Measurements from ENCODE around the gene IZUMO4.

The IZUMO4 gene

DNA sequence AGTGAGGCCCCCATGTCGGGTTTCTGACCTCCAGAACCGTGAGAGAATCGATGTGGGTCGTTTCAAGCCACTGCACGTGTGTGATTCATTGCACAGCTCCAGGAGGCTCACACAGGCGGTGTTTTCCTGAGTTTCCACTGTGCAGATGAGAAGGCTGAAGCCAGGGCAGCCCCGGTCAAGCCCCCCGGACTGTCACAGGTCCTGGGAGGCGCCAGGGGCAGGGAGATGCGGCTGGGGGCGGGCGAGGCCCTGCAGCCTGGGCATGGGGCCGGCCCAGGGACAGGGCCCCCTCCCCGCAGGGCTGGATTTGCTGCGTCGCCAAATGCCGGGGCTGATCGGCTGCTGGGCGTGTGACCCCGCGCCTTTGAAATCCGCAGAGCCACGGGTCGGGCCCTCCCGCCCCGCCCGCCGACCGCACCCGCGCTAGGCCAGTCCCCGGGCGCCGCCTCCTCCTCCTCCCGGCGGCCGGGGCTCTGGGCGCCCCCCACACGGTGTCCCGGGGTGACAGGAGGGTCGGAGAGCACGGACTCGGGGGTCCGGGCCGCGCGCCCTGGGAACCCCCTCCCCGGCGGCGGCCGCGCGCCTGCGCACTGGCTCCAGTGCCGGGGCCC lies 35.7 kb upstream of the IZUMO4 start:
- H3K27ac ChIP-seq = peak overlapping the region; percentile 95 to 99
- peak overlapping the region; percentile 74 for H3K4me3 ChIP-seq
- TF ChIP-seq, protein P1, sequence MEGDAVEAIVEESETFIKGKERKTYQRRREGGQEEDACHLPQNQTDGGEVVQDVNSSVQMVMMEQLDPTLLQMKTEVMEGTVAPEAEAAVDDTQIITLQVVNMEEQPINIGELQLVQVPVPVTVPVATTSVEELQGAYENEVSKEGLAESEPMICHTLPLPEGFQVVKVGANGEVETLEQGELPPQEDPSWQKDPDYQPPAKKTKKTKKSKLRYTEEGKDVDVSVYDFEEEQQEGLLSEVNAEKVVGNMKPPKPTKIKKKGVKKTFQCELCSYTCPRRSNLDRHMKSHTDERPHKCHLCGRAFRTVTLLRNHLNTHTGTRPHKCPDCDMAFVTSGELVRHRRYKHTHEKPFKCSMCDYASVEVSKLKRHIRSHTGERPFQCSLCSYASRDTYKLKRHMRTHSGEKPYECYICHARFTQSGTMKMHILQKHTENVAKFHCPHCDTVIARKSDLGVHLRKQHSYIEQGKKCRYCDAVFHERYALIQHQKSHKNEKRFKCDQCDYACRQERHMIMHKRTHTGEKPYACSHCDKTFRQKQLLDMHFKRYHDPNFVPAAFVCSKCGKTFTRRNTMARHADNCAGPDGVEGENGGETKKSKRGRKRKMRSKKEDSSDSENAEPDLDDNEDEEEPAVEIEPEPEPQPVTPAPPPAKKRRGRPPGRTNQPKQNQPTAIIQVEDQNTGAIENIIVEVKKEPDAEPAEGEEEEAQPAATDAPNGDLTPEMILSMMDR (IDR thresholded peaks at IDR 0.05) = no peak
- peak; percentile 87 for DNase-seq (ENCODE audit: low spot score)

- DNase-seq (ENCODE audit: low spot score) = peak; percentile 99
- peak overlapping the region; percentile 74 for H3K4me3 ChIP-seq
- TF ChIP-seq, protein P1 (IDR thresholded peaks at IDR 0.05) = no peak
Observed at GRCh38 chr19:2061495-2062388, 35.0 kb upstream of the IZUMO4 start.

GRCh38 chr19:2062389-2062729 lies 34.4 kb upstream of the IZUMO4 start:
- DNase-seq (ENCODE audit: low spot score) = peak; percentile 64
- H3K27ac ChIP-seq = peak overlapping the region; percentile 95 to 99

More at GRCh38 chr19:2061495-2062388, 35.0 kb upstream of the IZUMO4 start:
- peak overlapping the region; percentile 95 to 99 for H3K27ac ChIP-seq

GRCh38 chr19:2062770-2063169 lies 33.9 kb upstream of the IZUMO4 start:
- Histone ChIP-seq H3K4me3 (no peak overlapping the region), H3K27ac (no peak overlapping the region)
- no peak for DNase-seq (ENCODE audit: low spot score)
- TF ChIP-seq, protein P1 (IDR thresholded peaks at IDR 0.05) = no peak

More at GRCh38 chr19:2062389-2062729, 34.4 kb upstream of the IZUMO4 start:
- TF ChIP-seq, protein P1 (IDR thresholded peaks at IDR 0.05) = no peak
- H3K4me3 ChIP-seq = peak overlapping the region; percentile 74

DNA sequence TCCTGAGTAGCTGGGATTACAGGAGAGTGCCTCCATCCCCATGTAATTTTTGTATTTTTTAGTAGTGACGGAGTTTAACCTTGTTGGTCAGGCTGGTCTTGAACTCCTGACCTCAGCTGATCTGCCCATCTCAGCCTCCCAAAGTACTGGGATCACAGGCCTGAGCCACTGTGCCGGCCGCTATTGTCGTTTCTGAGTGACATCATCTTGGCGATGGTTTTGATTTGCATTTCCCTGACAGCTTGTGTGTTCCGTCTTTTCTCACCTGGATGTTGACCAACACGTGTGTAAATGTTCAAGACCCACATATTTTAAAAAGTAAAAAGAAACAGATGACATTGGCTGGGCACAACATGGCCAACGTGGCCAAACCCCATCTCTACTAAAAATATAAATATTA lies 32.9 kb upstream of the IZUMO4 start:
- no peak overlapping the region for H3K4me3 ChIP-seq
- peak overlapping the region; percentile 87 to 92 for H3K27ac ChIP-seq
- DNase-seq (ENCODE audit: low spot score) = no peak
- TF ChIP-seq, protein P1 (IDR thresholded peaks at IDR 0.05) = no peak

DNA sequence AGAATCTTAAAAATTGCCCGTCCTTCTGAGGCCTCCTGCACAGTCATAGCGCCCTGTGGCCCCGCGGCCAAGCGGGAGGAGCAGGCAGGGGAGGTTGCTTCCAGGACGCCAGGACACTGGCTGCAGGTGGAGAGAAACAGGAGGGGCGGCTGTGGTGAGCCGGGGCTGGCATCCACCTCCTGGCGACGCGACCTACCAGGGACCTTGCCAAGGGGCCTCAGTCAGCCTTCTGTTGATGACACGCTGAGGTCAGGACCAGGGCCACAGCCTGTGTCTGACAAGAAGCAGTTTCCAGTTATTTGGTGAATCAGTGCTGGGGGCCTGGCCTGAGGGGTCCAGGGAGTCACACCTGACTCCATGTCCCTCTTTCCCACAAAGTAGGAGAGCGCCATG lies 32.3 kb upstream of the IZUMO4 start:
- no peak for DNase-seq (ENCODE audit: low spot score)
- Histone ChIP-seq H3K4me3 (peak overlapping the region; percentile 49), H3K27ac (peak overlapping the region; percentile 87 to 92)
- TF ChIP-seq, protein P1 (IDR thresholded peaks at IDR 0.05) = no peak
